Brain microvascular endothelial cell (primary cell): ENCODE results near the gene TFF1.
A peak's percentile ranks its signal among the peaks of the same experiment; 100 is the strongest.

ENCODE experiments used
- DNase-seq: peaks from one replicate; pipeline ENCODE4 v3.0.0-alpha.2; 2020
- H3K27ac ChIP-seq: fragments of 250-450 bp; sonication (Bioruptor Pico); 2 replicates; pipeline ENCODE4 v1.5.1; 2020; ENCODE audit warnings: mild to moderate bottlenecking, moderate library complexity
- H3K27me3 ChIP-seq: fragments of 250-450 bp; sonication (Bioruptor Pico); replicated peaks from 2 replicates; pipeline ENCODE4 v1.5.1; 2020; ENCODE audit warnings: mild to moderate bottlenecking
- H3K36me3 ChIP-seq: fragments of 250-450 bp; sonication (Bioruptor Pico); replicated peaks from 2 replicates; pipeline ENCODE4 v1.5.1; 2020; ENCODE audit warnings: mild to moderate bottlenecking
- H3K4me3 ChIP-seq: 2 replicates; pipeline ENCODE4 v1.5.1; 2011; ENCODE audit warnings: low read depth, mild to moderate bottlenecking, control low read depth, low read length, moderate library complexity
- CTCF ChIP-seq: IDR thresholded peaks from 2 replicates; pipeline ENCODE4 v1.5.1; 2011; ENCODE audit warnings: low read depth, mild to moderate bottlenecking, moderate library complexity, low read length, control low read depth, inconsistent platforms; ENCODE audit errors: missing control alignments
- in situ Hi-C: cut with HindIII; loops from 2 replicates; pipeline ENCODE4 v1.10.0; 2017; ENCODE audit warnings: low sequenced_read_pairs, low pct_ligation_motif_present

Gene TFF1

GRCh38 chr21:42396799-42397745 is 30.7 kb upstream of the TFF1 start:
- in situ Hi-C loops = no loop called here
- no peaks in the 10 kb centered on the region for H3K27me3 ChIP-seq

GRCh38 chr21:42395905-42396651 is 29.7 kb upstream of the TFF1 start, which contains the start of gene TMPRSS3:
TMPRSS3 (minus strand) TSS chr21:42396052; CDS start chr21:42395417, 635 bp downstream.
- in situ Hi-C loops = no loop called here
- DNase-seq = no peak
- H3K36me3 ChIP-seq = no peaks in the 10 kb centered on the region
- no peaks in the 10 kb centered on the region for H3K27me3 ChIP-seq
- no peak within 1 kb of the TSS for H3K4me3 ChIP-seq
- no peak for TF ChIP-seq CTCF
- no peak within 1 kb of the TSS for H3K27ac ChIP-seq

More at GRCh38 chr21:42396799-42397745, 30.7 kb upstream of the TFF1 start:
- no peak for TF ChIP-seq CTCF
- no peak for DNase-seq
- no peak overlapping the region for H3K4me3 ChIP-seq
- H3K36me3 ChIP-seq = no peaks in the 10 kb centered on the region
- no peak overlapping the region for H3K27ac ChIP-seq

- DNase-seq = no peak
Observed at GRCh38 chr21:42395302-42395701, 29.0 kb upstream of the TFF1 start.

GRCh38 chr21:42393443-42393950 is 27.2 kb upstream of the TFF1 start:
- no peak for DNase-seq
- no peaks in the 10 kb centered on the region for H3K36me3 ChIP-seq
- in situ Hi-C loops = no loop called here
- H3K27me3 ChIP-seq = no peaks in the 10 kb centered on the region
- H3K4me3 ChIP-seq = no peak overlapping the region
- no peak for TF ChIP-seq CTCF
- no peak overlapping the region for H3K27ac ChIP-seq

More at GRCh38 chr21:42395302-42395701, 29.0 kb upstream of the TFF1 start:
- no peak overlapping the region for H3K4me3 ChIP-seq
- no peaks in the 10 kb centered on the region for H3K27me3 ChIP-seq
- in situ Hi-C loops = no loop called here
- no peak overlapping the region for H3K27ac ChIP-seq
- no peaks in the 10 kb centered on the region for H3K36me3 ChIP-seq
- TF ChIP-seq CTCF = no peak

- in situ Hi-C loops = no loop called here
- H3K36me3 ChIP-seq = no peaks in the 10 kb centered on the region
- no peak overlapping the region for H3K4me3 ChIP-seq
- peak; percentile 46 for DNase-seq
- no peaks in the 10 kb centered on the region for H3K27me3 ChIP-seq
- H3K27ac ChIP-seq = no peak overlapping the region
- TF ChIP-seq CTCF = no peak
Observed at GRCh38 chr21:42392731-42393442, 26.6 kb upstream of the TFF1 start.
